ENCODE data around the gene SFXN3. TPM values are rescaled to one million over a fixed set of nuclear protein-coding genes. Genes with fewer than 3 reads are reported as not detected.

SFXN3 gene
- total and polyA plus RNA-seq, 2 of the 8 experiments (the other 6 are each of a cell fraction or from before 2014, with no cell fraction given): 2.6 to 2.8 TPM

DNA sequence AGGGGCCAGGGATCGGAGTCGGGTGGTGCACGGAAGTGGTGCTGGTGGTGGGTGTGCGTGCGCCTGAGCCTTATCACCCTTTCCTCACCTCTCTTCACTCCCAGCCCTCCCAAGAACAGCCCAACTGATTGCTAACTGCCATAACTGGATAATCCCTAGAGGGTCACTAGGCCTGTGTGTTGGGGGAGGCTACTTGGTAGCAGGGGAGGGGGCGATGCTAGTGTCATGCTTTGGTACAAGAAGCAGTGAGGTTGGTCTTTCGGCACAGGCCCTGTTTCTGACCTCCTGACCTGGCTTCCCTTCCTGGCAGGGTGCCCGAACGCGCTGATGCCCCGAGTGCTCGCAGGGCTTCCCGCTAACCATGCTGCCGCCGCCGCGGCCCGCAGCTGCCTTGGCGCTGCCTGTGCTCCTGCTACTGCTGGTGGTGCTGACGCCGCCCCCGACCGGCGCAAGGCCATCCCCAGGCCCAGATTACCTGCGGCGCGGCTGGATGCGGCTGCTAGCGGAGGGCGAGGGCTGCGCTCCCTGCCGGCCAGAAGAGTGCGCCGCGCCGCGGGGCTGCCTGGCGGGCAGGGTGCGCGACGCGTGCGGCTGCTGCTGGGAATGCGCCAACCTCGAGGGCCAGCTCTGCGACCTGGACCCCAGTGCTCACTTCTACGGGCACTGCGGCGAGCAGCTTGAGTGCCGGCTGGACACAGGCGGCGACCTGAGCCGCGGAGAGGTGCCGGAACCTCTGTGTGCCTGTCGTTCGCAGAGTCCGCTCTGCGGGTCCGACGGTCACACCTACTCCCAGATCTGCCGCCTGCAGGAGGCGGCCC is 31.4 kb downstream of the SFXN3 start:
- H3K9ac ChIP-seq (replicated peaks in 1 of 4; ENCODE audit: extremely low read depth in 1 of 4, low read depth in 3 of 4, low read length in 3 of 4): no peak overlapping the region
- no peak overlapping the region for H3K27ac ChIP-seq (ENCODE audit: low read depth, low read length)
- DNase-seq (ENCODE audit: low read depth in 1 of 2, low spot score in 2 of 2): peak in 1 of 2 experiments; percentile 81
- H2BK15ac ChIP-seq (ENCODE audit: low read length): 0 out of 2 replicates have a peak overlapping the region, but pooled peaks have one; percentile 34
- no peak overlapping the region for H3K14ac ChIP-seq (ENCODE audit: insufficient read length)
- no peak for FAIRE-seq
- H4K8ac ChIP-seq (ENCODE audit: extremely low read depth, insufficient read depth, low read length): no peak overlapping the region
- H4K5ac ChIP-seq (ENCODE audit: insufficient read length, low read depth, low read length): no peak overlapping the region
- H3K4me2 ChIP-seq (ENCODE audit: insufficient read depth in 1 of 2, low read depth in 2 of 2, low read length in 2 of 2): peak overlapping the region; percentile 67 to 93
- 4% methylated on average over 46 of the region's 63 CpGs; no CpG with 5 or more reads in 1 of the 2 experiments for WGBS, 2 experiments (ENCODE audit: extremely low coverage in 1 of 2, insufficient coverage in 1 of 2, insufficient read length in 1 of 2, insufficient replicate concordance in 2 of 2, low coverage in 1 of 2, low lambda C conversion rate in 2 of 2, missing lambda C conversion rate in 1 of 2)
- H3K4me1 ChIP-seq (replicated peaks in 1 of 4; ENCODE audit: control insufficient read depth in 3 of 4, insufficient read depth in 4 of 4, low read length in 3 of 4): peaks cover 4 to 39% (median 23%) of the 10 kb centered on the region in 4 experiments
- H3K4me3 ChIP-seq (ENCODE audit: extremely low read depth in 1 of 4, insufficient read depth in 2 of 4, low read depth in 3 of 4, low read length in 4 of 4): peak overlapping the region; percentile 6 to 97 (median 94); a peak in 7 of 8 replicates
- peak overlapping the region; percentile 13; the same call in 1 of the 2 replicates for H2BK20ac ChIP-seq (ENCODE audit: low read length)
- no peak overlapping the region for H3K23ac ChIP-seq (ENCODE audit: insufficient read length)
- H3K79me1 ChIP-seq (ENCODE audit: low read depth, low read length): no peaks in the 10 kb centered on the region
- CTCF ChIA-PET (ENCODE audit: partially characterized antibody): interaction anchor here (0.6 to 59.5 kb wide), 11 partner anchors 12 to 1348 kb away, joined by 3 to 2176 read pairs (median 5); partner anchors contain the start of genes KAZALD1, PDZD7 and SFXN3
- POLR2A ChIA-PET (ENCODE audit: partially characterized antibody): interaction anchor here (0.8 to 8.4 kb wide), 6 partner anchors 14 to 156 kb away, joined by 3 to 85 read pairs (median 4); no protein-coding TSS in a partner anchor
- H4K20me1 ChIP-seq (replicated peaks in 1 of 2; ENCODE audit: control insufficient read depth in 1 of 2, insufficient read depth in 2 of 2, low read length in 2 of 2): peaks cover 8 to 25% of the 10 kb centered on the region in 2 experiments
- no peaks in the 10 kb centered on the region; a peak in 1 of 8 replicates for H3K36me3 ChIP-seq (ENCODE audit: control insufficient read depth in 2 of 4, insufficient read depth in 4 of 4, low read length in 3 of 4)
- no peak overlapping the region for H2AFZ ChIP-seq (ENCODE audit: low read length)
- no peak overlapping the region for H3K56ac ChIP-seq (replicated peaks; ENCODE audit: insufficient read length, low read depth, low read length)
- peak overlapping the region; percentile 85; the same call in 1 of the 2 replicates for H2BK12ac ChIP-seq (ENCODE audit: low read depth, low read length)
- peaks cover 0 to 3% of the 10 kb centered on the region in 2 experiments; a peak in 1 of 4 replicates for H3K79me2 ChIP-seq (ENCODE audit: control insufficient read depth in 1 of 2, insufficient read depth in 2 of 2, low read length in 2 of 2)
- peak overlapping the region; percentile 79 for H3K18ac ChIP-seq (ENCODE audit: extremely low read depth, low read length)
- no peak overlapping the region for H2BK120ac ChIP-seq (replicated peaks; ENCODE audit: low read depth, low read length)
- peaks cover 53 to 64% (median 59%) of the 10 kb centered on the region in 4 experiments for H3K27me3 ChIP-seq (replicated peaks in 1 of 4; ENCODE audit: control insufficient read depth in 3 of 4, extremely low read depth in 1 of 4, insufficient read depth in 3 of 4, low read length in 3 of 4)
- peak overlapping the region; percentile 51 for H4K91ac ChIP-seq (replicated peaks; ENCODE audit: insufficient read length, low read length)
- H3K23me2 ChIP-seq (ENCODE audit: low read depth, low read length): peaks cover 26% of the 10 kb centered on the region; the same call in 1 of the 2 replicates
- H2BK5ac ChIP-seq (ENCODE audit: low read depth, low read length): no peak overlapping the region
- no peaks in the 10 kb centered on the region for H3K9me3 ChIP-seq (ENCODE audit: insufficient read depth in 2 of 2, low read depth in 1 of 2, low read length in 1 of 2)
- no peak overlapping the region for H2AK5ac ChIP-seq (ENCODE audit: low read depth, low read length)
- no peak overlapping the region for H3K4ac ChIP-seq (replicated peaks; ENCODE audit: insufficient read length, low read depth, low read length)
- TF ChIP-seq SP4 (IDR thresholded peaks at IDR 0.05; ENCODE audit: low read length): no peak
- TF ChIP-seq, protein P1, sequence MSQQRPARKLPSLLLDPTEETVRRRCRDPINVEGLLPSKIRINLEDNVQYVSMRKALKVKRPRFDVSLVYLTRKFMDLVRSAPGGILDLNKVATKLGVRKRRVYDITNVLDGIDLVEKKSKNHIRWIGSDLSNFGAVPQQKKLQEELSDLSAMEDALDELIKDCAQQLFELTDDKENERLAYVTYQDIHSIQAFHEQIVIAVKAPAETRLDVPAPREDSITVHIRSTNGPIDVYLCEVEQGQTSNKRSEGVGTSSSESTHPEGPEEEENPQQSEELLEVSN (IDR thresholded peaks at IDR 0.05): peak; percentile 84
- peak; percentile 49; the same call in 1 of the 2 replicates for TF ChIP-seq GABPA (IDR thresholded peaks at IDR 0.05; ENCODE audit: borderline replicate concordance, insufficient read depth, low read length)
- peak in 1 of 2 experiments; percentile 27; a peak in 1 of 4 replicates for TF ChIP-seq RAD21 (IDR thresholded peaks at IDR 0.05 in 1 of 2, conservative IDR thresholded peaks at IDR 0.05 in 1 of 2; ENCODE audit: low read depth in 2 of 2, low read length in 2 of 2)
- TF ChIP-seq SP2 (IDR thresholded peaks at IDR 0.05; ENCODE audit: low read length): no peak
- no peak for TF ChIP-seq SP1 (IDR thresholded peaks at IDR 0.05; ENCODE audit: low read depth, low read length)
- no peak for TF ChIP-seq CHD2 (IDR thresholded peaks at IDR 0.05; ENCODE audit: low read length)
- TF ChIP-seq SUZ12 (IDR thresholded peaks at IDR 0.05; ENCODE audit: low read length): peak; percentile 86
- no peak for TF ChIP-seq BRCA1 (IDR thresholded peaks at IDR 0.05; ENCODE audit: low read depth, low read length)
- TF ChIP-seq SIN3A (conservative IDR thresholded peaks at IDR 0.05 in 1 of 2, IDR thresholded peaks at IDR 0.05 in 1 of 2; ENCODE audit: low read depth in 1 of 2, low read length in 2 of 2): no peak

Measured in H1 (cell line).